Smooth muscle cell of the brain vasculature (primary cell): ENCODE results near the gene PRND.
"Not testable (repeated sequence)": the region's sequence is repeated elsewhere in the genome, so short reads cannot be mapped to it uniquely, and the experiment has no call there.

ENCODE experiments used
- DNase-seq: peaks from one replicate; pipeline ENCODE4 v3.0.0-alpha.2; 2012; ENCODE audit warnings: low read depth, low spot score

PRND gene

GRCh38 chr20:4721719-4722118 lies at the start of gene PRND:
TSS of gene PRND (plus strand) at chr20:4721909. CDS start at chr20:4724552, 2,643 bp downstream.
- no peak for DNase-seq

GRCh38 chr20:4672948-4673347 lies 48.8 kb upstream of the PRND start:
- no peak for DNase-seq

GRCh38 chr20:4673371-4674001 lies 48.2 kb upstream of the PRND start:
- DNase-seq = no peak

- DNase-seq = no peak
These were observed 47.0 kb upstream of the PRND start for GRCh38 chr20:4674672-4675071.

GRCh38 chr20:4677846-4678245 lies 43.9 kb upstream of the PRND start:
- DNase-seq = no peak

- DNase-seq = no peak
These were observed 40.3 kb upstream of the PRND start for GRCh38 chr20:4681401-4681800.

- no peak for DNase-seq
These were observed 39.7 kb upstream of the PRND start for GRCh38 chr20:4681991-4682401.

GRCh38 chr20:4682682-4683081 lies 39.0 kb upstream of the PRND start:
- DNase-seq = no peak

- no peak for DNase-seq
These were observed 38.4 kb upstream of the PRND start for GRCh38 chr20:4683261-4683660.

GRCh38 chr20:4684837-4685413 lies 36.8 kb upstream of the PRND start:
- no peak for DNase-seq

GRCh38 chr20:4685923-4686221 lies 35.8 kb upstream of the PRND start:
- no peak for DNase-seq

GRCh38 chr20:4688305-4688704 lies 33.4 kb upstream of the PRND start:
- DNase-seq = no peak

- no peak for DNase-seq
These were observed 32.5 kb upstream of the PRND start for GRCh38 chr20:4689220-4689619.

- DNase-seq = no peak
These were observed 30.0 kb upstream of the PRND start for GRCh38 chr20:4691753-4692152.

GRCh38 chr20:4694076-4694475 lies 27.6 kb upstream of the PRND start:
- DNase-seq = no peak

GRCh38 chr20:4697189-4697830 lies 24.4 kb upstream of the PRND start:
- DNase-seq = no peak

- DNase-seq = no peak
These were observed 23.9 kb upstream of the PRND start for GRCh38 chr20:4697831-4698221.

- DNase-seq = no peak
These were observed 22.5 kb upstream of the PRND start for GRCh38 chr20:4699216-4699615.

- DNase-seq = no peak
These were observed 21.8 kb upstream of the PRND start for GRCh38 chr20:4699957-4700356.

- DNase-seq = no peak
These were observed 19.0 kb upstream of the PRND start for GRCh38 chr20:4702562-4703280.

- no peak for DNase-seq
These were observed 18.4 kb upstream of the PRND start for GRCh38 chr20:4703281-4703676.

GRCh38 chr20:4706941-4707340 lies 14.8 kb upstream of the PRND start:
- not testable (repeated sequence) for DNase-seq

- DNase-seq = no peak
These were observed 13.7 kb upstream of the PRND start for GRCh38 chr20:4708036-4708435.
